ENCODE measurements around the gene CARD6.
A peak's percentile ranks its signal among the peaks of the same experiment; 100 is the strongest.
"Not testable (repeated sequence)": the region's sequence is repeated elsewhere in the genome, so short reads cannot be mapped to it uniquely, and the experiment has no call there.

The CARD6 gene

DNA sequence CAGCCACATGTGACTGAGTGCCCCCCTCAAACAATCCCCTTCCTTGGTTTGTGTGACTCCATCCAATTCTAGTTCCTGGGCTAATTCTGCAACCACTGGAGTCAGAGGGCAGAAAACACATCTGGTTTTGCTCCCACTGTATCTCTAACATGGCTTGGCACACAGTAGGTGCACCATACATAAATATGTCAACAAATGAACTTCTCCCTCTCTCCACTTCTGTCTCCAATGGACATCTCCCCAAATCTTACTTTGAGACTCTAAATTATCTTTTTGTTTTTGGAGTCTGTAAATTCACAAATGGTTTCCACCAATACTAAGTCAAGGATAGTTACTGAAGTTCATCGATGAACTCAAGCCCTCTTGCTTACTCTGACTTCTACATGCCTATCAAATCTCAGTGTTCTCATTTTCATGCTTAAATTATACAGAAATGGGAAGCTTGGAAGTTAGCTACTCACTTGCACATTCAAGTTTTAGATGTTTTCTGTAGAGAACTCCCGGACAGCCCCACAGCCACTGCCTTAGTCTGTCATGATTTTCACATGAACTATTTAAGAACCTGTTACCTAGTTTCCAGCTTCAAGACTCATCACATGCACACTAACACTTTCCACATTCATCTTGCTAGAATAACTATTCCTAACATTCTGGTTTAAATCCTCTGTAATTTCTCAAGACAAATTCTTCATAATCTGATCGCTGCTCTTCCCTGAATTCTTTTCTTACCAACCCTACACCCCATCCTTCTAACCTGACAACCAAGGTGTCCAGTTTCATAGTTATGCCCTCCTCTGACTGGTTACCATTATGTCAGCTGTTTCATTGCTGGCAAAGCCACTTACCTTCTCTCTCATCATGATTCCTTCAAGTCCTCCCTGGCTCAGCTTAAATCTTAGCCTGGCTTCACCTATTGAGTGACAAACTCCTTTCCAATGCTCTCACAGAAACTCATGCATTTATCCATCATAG is 12.2 kb upstream of the CARD6 start:
- ATAC-seq: no peak

DNA sequence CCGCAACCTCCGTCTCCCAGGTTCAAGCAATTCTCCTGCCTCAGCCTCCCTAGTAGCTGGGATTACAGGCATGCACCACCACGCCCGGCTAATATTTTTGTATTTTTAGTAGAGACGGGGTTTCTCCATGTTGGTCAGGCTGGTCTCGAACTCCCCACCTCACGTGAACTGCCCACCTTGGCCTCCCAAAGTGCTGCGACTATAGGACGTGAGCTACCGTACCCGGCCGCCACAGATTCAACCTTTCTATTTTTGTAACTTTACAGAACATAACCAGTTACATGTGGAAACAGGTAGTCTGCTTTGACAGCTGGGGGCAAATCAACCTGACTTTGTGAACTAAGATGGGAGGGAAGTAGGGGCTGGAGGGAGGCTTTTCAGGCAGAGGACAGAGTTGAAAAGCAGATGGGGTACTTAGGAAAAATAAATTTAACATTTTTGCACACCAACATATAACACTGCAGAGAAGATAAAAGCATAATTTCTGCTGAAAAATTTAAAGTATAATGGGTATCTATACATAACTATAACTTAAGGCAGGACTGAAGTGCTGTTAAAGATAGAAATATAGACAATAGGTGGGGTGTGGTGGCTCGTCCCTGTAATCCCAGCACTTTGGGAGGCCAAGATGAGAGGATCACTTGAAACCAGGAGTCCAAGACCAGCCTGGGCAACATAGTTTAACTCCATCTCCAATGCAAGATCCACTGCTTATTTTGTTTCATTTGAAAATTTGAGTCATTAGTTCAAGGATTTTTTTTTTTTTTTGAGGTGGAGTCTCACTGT is 11.2 kb upstream of the CARD6 start:
- no peak for ATAC-seq

DNA sequence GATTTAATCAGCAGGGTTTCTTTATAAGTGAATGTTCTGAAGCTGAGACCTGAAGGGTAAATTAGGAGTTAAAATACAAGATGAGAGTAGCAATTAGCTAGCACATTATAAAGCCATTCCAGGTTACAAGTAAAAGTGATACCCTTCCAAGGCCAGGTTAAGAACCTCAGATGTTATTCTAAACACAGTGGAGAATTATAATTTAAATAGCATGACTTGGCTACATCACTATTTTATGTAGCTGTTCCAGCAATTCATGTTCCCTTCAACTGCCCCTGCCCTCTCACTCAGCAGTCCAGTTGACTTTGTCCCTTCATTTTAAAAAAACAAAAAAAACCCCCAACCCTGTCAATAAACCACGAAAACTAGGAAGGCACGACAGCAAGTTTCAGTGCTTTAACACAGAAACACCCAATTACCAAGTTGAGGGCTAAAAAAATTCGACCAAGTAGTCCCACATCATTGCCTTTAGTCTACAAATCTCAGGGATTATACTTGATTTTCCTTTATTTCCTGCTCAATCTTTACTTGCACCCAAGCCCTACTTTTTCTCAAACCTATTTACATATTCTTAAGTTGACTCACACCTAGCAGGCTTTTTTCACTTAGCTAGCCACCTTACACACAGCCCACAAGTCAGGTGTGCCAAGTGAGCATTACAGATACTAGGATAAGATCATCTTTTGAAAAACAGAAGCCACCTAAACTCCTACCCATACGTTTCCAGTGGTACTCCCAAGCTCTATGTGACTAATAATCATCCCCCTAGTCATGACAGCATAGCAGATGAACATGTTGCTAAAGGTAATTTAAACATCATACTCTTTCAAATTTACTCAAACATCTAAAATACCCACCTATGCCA is 9.6 kb upstream of the CARD6 start:
- peak; percentile 64 to 69 for ATAC-seq

DNA sequence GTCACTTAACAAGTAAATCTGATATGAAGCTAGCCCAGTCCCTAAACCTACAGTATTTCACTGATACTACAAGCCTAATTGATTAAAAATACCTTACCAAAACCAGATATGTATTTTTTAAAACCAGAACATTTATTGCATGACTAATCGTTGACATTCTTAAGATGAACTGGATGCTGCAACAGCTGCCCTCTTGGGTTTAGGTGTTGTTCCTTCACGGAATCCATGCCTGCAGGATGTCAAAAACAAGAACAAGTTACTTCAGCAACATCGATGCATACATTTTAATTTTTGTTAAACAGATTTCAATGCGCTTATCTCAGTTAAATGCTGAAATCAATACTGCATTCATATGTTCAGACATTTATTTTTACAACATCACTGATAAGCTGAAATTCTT is 8.8 kb upstream of the CARD6 start:
- ATAC-seq: no peak

DNA sequence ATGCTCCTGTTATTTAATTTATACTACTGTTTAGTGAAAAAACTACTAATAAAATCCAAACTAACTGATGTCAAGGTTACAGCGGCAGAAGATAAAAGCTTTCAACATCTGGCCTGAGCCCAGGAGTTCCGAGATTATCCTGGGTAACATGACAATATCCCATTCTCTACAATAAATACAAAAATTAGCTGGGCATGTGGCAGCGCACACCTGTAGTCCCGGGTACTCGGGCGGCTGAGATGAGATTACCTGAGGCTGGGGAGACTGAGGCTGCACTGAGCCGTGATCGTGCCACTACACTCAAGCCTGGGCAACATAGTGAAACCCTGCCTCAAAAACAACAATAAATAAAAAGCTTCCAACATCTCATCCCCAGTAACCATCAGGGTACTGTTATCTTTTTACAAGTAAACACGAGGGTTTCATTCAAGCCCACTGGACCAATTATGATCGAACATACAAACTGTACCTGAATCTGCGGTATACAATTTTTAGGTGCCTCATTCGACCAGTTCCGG is 7.4 kb upstream of the CARD6 start:
- ATAC-seq: no peak

DNA sequence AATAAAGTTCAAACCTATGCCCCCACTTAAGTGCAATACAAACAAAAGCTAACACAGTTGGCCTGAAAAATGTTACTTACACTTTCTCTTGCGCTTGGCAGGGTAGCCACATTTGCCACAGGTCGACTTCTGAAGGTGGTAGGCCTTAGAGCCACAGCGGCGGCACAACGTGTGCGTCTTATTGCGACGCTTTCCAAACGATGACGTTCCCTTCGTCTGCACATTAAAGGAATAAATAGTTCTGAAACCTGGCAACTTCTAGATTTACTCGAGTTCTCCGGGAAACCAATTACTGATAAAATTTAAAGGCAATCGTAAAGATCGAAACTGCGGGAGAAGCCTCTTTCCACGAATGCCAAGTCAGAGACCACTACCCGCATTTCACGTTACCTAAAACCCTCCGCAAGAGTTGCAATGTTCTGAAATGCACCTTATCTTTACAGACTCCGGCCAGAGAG is 6.7 kb upstream of the CARD6 start:
- ATAC-seq: peak in 1 of 2 donors; percentile 6

DNA sequence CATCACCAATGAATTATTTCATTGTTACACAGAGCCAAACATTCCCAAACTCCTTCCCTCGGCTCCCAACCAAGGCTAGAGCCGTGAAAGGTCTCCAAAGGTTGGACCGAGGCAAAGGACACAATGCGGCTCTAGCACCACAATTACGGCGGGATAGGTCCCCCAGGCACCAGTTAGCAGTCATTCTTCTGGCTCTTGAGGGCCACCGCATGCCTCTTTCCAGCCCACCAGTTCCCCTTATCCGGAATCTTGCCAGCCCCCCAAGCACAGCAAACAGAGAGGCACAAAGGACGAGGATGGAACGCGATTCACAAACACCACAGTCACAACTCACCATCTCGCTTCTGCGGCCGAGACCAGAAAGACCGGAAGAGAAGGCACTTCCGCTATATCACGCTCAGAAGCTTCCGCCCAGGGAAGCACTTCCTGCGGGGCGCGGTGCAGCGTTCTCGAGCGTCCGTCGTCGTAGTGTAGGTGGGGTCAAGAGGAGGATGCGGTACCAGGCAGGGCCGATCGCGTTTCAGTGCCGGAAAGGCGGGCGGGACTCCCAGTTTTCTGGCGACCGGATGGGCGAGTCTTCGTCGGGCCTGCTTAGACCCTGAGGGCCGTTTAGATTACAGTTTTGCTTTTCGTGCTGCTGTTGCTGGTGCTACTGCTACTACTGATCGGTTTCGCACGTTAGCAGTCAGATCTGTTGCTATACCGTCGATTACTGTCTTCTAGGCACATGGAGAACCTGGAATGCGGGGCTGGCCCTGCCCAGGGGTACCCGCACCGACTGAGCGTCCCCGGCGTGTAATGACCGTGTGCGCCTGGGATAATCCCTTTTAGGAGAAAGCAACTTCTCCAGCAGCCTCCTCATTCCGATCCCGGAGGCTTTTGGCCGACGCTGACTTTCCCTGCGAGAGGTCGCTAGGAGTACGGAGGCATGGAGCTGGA is 6.0 kb upstream of the CARD6 start, which contains the start of gene RPL37:
Gene RPL37 (minus strand): TSS at position 374 of the 939 bp plus-strand sequence. CDS start 37 bp downstream, at position 337.
- ATAC-seq: peak; percentile 92 to 93

DNA sequence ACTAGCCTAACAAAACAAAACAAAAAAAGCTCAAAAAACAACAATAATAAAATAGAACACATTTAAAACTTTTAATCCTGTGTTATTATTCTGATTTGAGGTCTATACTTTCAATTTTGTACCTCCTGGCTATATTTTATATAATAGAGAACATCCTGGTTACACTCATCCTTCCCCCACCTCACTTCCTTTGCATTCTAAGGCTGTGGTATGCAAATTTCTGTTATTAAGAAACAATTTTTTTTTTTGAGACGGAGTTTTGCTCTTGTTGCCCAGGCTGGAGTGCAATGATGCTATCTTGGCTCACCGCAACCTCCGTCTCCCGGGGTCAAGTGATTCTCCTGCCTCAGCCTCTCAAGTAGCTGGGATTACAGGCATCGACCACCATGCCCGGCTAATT is 3.1 kb upstream of the CARD6 start:
- no peak for ATAC-seq

DNA sequence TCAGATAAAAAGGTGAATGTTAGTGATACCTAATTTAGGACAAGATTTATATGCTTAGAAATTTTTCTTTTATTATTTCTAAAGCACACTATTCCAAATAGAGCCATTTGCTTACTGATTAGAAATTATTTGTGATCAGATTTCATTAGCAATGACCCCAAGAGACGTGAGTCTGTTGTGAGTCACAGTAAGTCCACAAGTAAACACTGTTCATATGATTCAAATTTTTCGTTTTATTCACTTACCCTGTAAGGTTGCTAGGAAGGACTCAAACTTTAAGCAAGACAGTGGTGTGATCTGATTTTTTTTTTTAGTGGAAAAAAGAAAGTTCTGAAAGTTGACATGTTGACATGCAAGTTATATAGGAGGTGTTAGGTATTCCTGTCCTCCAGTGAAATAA is 1.2 kb downstream of the CARD6 start:
- ATAC-seq: no peak

DNA sequence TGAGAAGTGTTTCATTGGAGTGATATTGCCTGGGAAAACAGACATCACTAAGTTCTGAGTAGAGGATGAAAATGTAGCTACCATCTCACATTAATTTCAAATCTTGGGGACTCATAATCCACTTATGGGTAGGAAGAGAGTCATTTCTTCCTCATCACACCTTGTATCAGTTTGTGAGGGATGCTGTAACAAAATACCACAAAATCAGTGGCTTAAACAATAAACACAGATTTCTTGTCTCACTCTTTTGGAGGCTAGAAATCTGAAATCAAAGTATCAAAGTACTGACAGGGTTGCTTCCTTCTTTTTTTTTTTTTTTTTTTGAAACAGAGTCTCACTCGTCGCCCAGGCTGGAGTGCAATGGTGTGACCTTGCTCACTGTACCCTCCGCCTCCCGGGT is 3.4 kb downstream of the CARD6 start:
- no peak for ATAC-seq

DNA sequence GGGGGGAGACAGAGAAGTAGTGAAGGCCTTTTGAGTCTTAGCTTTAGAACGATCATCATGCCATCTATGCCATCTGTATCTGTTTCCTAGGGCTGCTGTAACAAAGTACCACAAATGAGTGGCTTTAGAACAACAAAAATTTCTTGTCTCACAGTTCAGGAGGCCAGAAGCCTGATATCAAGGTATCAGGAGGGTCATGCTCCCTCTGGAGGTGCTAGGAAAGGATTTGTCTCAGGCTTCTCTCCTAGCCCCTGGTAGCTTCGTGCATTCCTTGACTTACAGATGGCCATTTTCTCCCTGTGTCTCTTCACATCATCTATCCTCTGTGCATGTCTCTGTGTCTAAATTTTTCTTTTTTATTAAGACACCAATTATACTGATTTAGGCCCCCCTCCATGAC is 5.2 kb downstream of the CARD6 start:
- no peak for ATAC-seq

DNA sequence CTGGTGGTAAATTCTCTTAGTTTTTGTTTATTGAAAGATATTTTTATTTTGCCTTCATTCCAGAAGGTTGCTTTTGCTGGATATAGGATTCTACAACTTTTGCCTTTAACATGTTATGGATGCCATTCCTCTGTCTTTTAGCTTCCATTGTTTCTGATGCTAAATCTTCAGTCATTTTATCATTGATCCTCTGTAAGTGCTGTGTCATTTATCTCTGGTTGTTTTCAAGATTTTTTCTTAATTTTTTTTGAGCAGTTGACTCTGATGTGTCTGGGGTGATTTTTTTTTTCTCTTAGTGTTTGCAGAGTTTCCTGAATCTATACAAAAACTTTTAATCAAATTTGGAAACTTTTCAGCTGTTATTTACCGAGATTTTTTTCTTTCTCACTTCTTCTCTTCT is 6.4 kb downstream of the CARD6 start:
- ATAC-seq: no peak

DNA sequence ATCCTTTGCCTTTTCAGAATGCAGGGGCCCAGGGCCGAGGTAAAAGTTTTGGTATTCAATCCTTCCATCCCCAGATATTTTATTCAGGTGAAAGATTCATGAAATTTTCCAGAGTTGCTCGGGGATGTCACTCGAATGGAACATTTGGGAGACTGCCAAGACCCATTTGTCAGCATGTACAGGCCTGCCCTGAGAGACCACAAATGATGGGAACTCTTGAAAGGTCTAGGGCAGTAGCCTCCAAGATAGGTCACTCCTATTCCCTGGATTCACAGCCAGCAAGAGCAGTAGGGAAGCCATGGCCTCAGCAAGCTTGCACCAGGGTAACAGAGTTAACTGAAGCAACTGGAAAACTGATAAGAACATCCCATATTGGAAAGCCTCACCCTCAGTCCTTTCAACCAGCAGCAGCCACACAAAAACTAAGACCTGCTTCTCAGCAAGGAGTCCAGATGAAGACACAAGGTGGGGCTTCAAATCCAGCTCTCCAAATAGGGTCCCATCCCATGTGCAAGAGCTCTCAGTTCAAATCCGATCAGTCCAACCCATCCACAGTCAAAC is 12.5 kb downstream of the CARD6 start:
- no peak for ATAC-seq

DNA sequence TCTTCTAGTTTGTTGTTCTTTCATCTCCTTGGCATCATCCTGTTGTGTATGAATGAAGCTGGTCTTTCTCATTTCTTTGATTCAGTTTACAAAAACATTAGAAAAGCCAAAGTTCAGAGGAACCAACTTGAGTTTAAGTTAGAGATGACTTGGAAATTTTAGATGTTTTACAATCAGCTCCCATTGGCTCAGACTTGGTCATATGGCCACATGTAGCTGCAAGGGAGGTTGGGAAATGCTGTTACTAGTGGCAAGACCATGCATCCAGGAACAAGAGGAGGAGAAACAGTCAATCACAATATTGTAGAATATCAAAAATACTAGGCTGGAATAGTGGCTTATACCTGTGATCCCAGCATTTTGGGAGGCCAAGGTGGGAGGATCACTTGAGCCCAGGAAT is 19.5 kb downstream of the CARD6 start:
- ATAC-seq: no peak

DNA sequence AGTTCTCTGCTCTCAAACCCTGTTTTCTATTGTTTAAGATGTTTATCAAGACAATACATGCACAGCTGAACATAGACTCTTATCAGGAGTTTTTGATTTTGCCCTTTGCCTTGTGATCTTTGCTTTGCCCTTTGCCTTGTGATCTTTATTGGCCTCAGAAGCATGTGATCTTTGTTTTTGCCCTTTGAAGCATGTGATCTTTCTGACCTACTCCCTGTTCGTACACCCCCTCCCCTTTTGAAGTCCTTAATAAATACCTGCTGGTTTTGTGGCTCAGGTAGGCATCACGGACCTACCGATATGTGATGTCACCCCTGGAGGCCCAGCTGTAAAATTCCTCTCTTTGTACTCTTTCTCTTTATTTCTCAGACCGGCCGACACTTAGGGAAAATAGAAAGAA is 23.8 kb downstream of the CARD6 start:
- not testable (repeated sequence) for ATAC-seq

DNA sequence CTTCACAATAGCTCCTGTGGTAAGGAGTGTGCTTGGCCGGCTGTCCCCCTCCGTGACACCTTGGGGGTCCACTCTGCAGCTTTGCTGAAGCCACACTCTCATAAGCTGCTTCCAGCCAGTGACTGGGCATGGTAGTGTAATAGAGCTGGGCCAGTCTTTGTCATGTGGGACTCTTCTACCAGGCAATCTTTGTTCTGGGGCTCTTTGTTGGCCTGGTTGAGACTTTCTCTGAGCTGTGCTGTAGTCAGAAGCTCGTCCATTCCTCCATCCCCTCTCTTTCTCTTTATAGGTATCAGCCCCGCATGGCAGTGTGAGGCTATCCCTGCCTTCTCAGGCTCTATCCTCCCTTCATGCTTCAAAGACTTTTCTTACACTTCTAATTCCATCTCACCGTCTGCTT is 25.7 kb downstream of the CARD6 start:
- no peak for ATAC-seq

DNA sequence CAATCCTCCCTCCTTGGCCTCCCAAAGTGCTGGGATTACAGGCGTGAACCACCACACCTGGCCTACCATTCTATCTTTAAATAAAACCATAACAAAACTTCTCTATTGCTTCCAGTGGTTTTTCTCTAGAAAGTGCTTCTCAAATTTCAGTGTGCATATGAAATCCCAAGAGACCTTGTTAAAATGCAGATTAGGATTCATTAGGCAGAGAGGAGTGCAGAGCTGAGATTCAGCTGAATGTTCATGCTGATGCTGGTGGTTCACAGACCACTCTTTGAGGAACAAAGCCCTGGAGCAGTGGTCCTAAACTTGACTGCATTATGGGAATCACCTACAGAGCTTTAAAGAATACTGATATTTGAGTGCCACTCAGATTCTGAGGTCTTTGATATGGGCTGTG is 28.2 kb downstream of the CARD6 start:
- ATAC-seq: no peak

DNA sequence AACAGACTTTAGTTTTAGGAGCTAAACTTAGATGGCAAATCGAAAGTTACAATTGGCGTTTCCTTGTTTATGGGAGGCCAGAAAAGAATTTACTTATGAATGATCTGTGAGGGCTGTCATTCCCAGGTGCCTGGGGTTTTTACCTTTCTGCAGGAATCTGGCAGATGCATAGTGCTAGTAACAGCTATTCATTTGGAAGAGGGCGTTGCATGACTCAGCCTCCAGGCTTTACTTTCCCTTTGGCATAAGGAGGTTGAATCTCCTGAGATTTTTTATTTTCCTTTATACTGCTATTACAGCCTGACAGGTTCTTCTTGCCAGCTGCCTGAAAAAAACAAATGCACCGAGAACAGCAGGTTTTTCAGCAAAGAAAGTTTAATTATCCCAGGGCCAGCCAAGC is 30.0 kb downstream of the CARD6 start:
- ATAC-seq: no peak

DNA sequence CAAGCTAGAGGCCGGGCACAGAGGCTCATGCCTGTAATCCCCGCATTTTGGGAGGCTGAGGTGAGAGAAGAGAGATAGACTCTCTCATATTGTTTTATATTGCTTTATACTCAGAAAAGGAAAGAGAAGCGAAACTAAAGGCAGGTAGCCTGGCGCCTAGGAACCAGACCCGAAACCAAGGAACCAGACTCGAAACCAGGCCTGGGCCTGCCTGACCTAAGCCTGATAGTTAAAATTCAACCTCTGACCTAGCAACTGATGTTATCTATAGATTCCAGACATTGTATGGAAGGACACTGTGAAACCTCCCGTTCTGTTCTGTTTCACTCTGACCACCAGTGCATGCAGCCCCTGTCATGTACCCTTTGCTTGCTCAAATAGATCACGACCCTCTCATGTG is 31.1 kb downstream of the CARD6 start:
- not testable (repeated sequence) for ATAC-seq

DNA sequence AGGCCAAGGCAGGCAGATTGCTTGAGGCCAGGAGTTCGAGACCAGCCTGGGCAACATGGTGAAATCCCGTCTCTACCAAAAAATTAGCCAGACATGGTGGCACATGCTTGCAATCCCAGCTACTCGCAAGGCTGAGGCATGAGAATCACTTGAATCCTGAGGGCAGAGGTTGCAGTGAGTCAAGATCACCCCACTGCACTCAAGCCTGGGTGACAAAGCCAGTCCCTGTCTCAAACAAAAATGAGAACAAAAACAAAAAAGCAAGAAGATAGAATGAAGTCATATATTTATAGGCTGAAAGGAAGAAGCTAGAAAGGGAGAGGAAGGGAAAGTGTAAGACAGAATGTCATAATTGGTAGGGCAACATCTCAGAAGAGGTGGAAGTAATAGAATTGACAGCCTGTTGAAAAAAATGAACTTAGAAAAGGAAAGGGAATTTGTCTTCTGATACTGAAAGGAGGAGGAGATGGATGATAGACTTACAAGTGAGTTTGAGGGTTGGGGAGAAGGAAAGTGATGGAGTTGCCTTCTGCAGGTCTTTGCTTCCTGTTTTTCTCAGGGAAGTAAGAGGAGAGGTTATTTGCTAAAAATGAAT is 32.2 kb downstream of the CARD6 start:
- no peak for ATAC-seq

Measured in activated CD4-positive, CD25-positive, alpha-beta regulatory T cell treated with anti-CD3 and anti-CD28 coated beads, Interleukin-2, amount 50 U/mL, for 24 hours (primary cell).